Vagina (tissue), 2 donors: ENCODE measurements around the gene ALDH1B1.

Experiments used
- CTCF ChIP-seq, 3 experiments: fragments of 450-650 bp in 2 of 3; fragments of 200-600 bp in 1 of 3; sonication (generic) in 1 of 3; IDR thresholded peaks; one replicate each; pipeline ENCODE4 v1.5.1; 2017 to 2019; ENCODE audit warnings: antibody characterized with exemption in 3 of 3, mild to moderate bottlenecking in 2 of 3, moderate library complexity in 2 of 3
- POLR2A ChIP-seq, 2 donors: fragments of 450-650 bp; IDR thresholded peaks; one replicate each; pipeline ENCODE4 v1.6.1; 2017; ENCODE audit warnings: antibody characterized with exemption in 2 of 2, mild to moderate bottlenecking in 2 of 2, moderate library complexity in 2 of 2

GRCh38 chr9:38442473-38443096, 50.1 kb downstream of the ALDH1B1 start:
- TF ChIP-seq CTCF (IDR thresholded peaks at IDR 0.05) (no peak), POLR2A (IDR thresholded peaks at IDR 0.05) (no peak)
